SU-DHL-6 (cell line): ENCODE results near the gene ZFAND2A.
"Not testable (repeated sequence)": the region's sequence is repeated elsewhere in the genome, so short reads cannot be mapped to it uniquely, and the experiment has no call there.

Experiments used
- H2AFZ ChIP-seq: fragments of 200-600 bp; sonication (generic); 2 replicates; pipeline ENCODE4 v1.6.1; 2014; ENCODE audit warnings: low read depth, mild to moderate bottlenecking, moderate library complexity, mixed read lengths, antibody characterized with exemption, low read length; ENCODE audit not compliant: severe bottlenecking
- H3F3A ChIP-seq: fragments of 200-600 bp; shearing (Covaris generic); 2 replicates; pipeline ENCODE4 v1.6.0; 2016; ENCODE audit warnings: antibody characterized with exemption, mild to moderate bottlenecking; ENCODE audit not compliant: insufficient read depth
- H3K27ac ChIP-seq: fragments of 200-600 bp; sonication (generic); 2 replicates; pipeline ENCODE4 v1.5.1; 2016; ENCODE audit warnings: low read depth, mild to moderate bottlenecking, low read length, moderate library complexity, mixed read lengths
- H3K27me3 ChIP-seq: fragments of 200-600 bp; sonication (generic), shearing (Covaris generic); 2 replicates; pipeline ENCODE4 v1.6.0; 2014; ENCODE audit warnings: mild to moderate bottlenecking, low read length
- H3K36me3 ChIP-seq: fragments of 200-600 bp; sonication (generic); 2 replicates; pipeline ENCODE4 v1.6.1; 2014; ENCODE audit warnings: mild to moderate bottlenecking, low read length, mixed read lengths
- H3K4me2 ChIP-seq: fragments of 300-600, 200-600 bp; shearing (Covaris generic), sonication (generic); 2 replicates; pipeline ENCODE4 v1.6.0; 2014; ENCODE audit warnings: low read length, low read depth, mild to moderate bottlenecking; ENCODE audit not compliant: poor library complexity, severe bottlenecking
- H3K4me3 ChIP-seq: fragments of 200-600 bp; sonication (generic); 2 replicates; pipeline ENCODE4 v1.5.1; 2014; ENCODE audit warnings: antibody characterized with exemption, low read length, mild to moderate bottlenecking, mixed read lengths; ENCODE audit not compliant: insufficient read depth, poor library complexity, severe bottlenecking
- H3K79me2 ChIP-seq: fragments of 200-600 bp; sonication (generic); 2 replicates; pipeline ENCODE4 v1.6.1; 2014; ENCODE audit warnings: mild to moderate bottlenecking, low read length, moderate library complexity; ENCODE audit not compliant: insufficient read depth
- H3K9ac ChIP-seq: fragments of 200-600 bp; sonication (generic); 2 replicates; pipeline ENCODE4 v1.7.0; 2014; ENCODE audit warnings: mild to moderate bottlenecking, low read length
- H3K9me2 ChIP-seq: fragments of 200-600 bp; sonication (generic); replicated peaks from 2 replicates; pipeline ENCODE4 v1.6.1; 2014; ENCODE audit warnings: low read length; ENCODE audit not compliant: insufficient read depth
- H3K9me3 ChIP-seq: fragments of 200-600 bp; sonication (generic); 2 replicates; pipeline ENCODE4 v1.6.1; 2014; ENCODE audit warnings: low read length, mixed read lengths; ENCODE audit not compliant: insufficient read depth
- H4K20me1 ChIP-seq: fragments of 200-600 bp; sonication (generic); 2 replicates; pipeline ENCODE4 v1.6.1; 2014; ENCODE audit warnings: low read depth, mild to moderate bottlenecking, antibody characterized with exemption, low read length, moderate library complexity, mixed read lengths
- EZH2phosphoT487 ChIP-seq: fragments of 200-600 bp; sonication (generic), shearing (Covaris generic); conservative IDR thresholded peaks from 2 replicates; pipeline ENCODE4 v1.6.1; 2018; ENCODE audit warnings: mild to moderate bottlenecking, antibody characterized with exemption, low read length, moderate library complexity, mixed read lengths
- TF ChIP-seq, protein P1 (sequence below): fragments of 200-600 bp; sonication (generic); IDR thresholded peaks from one replicate; pipeline ENCODE4 v1.5.1; 2017; ENCODE audit warnings: antibody characterized with exemption, mild to moderate bottlenecking, low read length, moderate library complexity; ENCODE audit not compliant: insufficient read depth, poor library complexity, severe bottlenecking

Gene ZFAND2A

DNA sequence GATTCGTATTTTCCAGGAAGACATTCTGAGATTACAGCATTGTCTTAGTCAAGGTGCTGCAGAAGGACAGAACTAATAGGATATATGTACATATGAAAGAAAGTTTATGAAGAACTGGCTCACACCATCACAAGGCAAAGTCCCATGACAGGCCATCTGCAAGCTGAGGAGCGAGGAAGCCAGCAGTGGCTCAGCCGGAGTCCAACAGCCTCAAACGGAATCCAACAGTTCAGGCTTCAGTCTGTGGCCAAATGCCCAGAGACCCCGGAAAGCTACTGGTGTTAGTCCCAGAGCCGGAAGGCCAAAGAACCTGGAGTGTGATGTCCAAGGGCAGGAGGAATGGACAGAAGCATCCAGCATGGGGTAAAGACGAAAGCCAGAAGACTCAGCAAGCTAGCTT lies 4.4 kb upstream of the ZFAND2A start:
- H3K27me3 ChIP-seq: no peaks in the 10 kb centered on the region
- H3F3A ChIP-seq: no peaks in the 10 kb centered on the region
- TF ChIP-seq, protein P1, sequence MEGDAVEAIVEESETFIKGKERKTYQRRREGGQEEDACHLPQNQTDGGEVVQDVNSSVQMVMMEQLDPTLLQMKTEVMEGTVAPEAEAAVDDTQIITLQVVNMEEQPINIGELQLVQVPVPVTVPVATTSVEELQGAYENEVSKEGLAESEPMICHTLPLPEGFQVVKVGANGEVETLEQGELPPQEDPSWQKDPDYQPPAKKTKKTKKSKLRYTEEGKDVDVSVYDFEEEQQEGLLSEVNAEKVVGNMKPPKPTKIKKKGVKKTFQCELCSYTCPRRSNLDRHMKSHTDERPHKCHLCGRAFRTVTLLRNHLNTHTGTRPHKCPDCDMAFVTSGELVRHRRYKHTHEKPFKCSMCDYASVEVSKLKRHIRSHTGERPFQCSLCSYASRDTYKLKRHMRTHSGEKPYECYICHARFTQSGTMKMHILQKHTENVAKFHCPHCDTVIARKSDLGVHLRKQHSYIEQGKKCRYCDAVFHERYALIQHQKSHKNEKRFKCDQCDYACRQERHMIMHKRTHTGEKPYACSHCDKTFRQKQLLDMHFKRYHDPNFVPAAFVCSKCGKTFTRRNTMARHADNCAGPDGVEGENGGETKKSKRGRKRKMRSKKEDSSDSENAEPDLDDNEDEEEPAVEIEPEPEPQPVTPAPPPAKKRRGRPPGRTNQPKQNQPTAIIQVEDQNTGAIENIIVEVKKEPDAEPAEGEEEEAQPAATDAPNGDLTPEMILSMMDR: no peak
- TF ChIP-seq EZH2phosphoT487: no peak

DNA sequence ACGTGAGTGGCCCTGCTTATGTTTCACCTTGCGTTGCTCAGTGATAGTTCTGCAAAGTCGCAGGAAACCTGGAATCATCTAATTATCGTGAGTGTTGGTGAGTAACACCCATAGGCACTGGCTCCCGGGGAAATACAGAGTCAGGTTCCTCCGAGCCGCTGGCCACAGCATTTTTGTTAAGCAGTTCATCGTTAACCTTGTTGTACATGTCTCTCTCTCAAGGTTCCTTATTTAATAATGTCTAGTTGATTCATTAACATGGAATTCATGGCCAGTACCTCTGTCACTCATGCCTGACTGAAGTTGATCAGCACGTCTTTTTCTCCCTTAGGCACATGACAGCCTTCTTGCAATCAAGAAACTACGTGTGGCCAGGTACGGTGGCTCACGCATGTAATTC lies 3.1 kb upstream of the ZFAND2A start:
- Histone ChIP-seq H2AFZ (no peak overlapping the region), H3K36me3 (no peaks in the 10 kb centered on the region), H3K27ac (no peak overlapping the region), H3K27me3 (no peaks in the 10 kb centered on the region), H3K9me2 (no peaks in the 10 kb centered on the region), H3K4me2 (no peak overlapping the region), H3K9ac (no peak overlapping the region), H3K9me3 (no peaks in the 10 kb centered on the region), H3K4me3 (no peak overlapping the region), H3F3A (no peaks in the 10 kb centered on the region), H4K20me1 (no peaks in the 10 kb centered on the region), H3K79me2 (peaks cover 27% of the 10 kb centered on the region)
- TF ChIP-seq, protein P1: no peak
- TF ChIP-seq EZH2phosphoT487: no peak

More for the DNA sequence above, 4.4 kb upstream of the ZFAND2A start:
- no peaks in the 10 kb centered on the region for H4K20me1 ChIP-seq
- H3K9me2 ChIP-seq: no peaks in the 10 kb centered on the region
- no peak overlapping the region for H2AFZ ChIP-seq
- H3K4me2 ChIP-seq: no peak overlapping the region
- H3K27ac ChIP-seq: no peak overlapping the region
- peaks cover 14% of the 10 kb centered on the region for H3K79me2 ChIP-seq
- no peak overlapping the region for H3K4me3 ChIP-seq
- no peaks in the 10 kb centered on the region for H3K9me3 ChIP-seq
- H3K9ac ChIP-seq: no peak overlapping the region
- H3K36me3 ChIP-seq: no peaks in the 10 kb centered on the region

DNA sequence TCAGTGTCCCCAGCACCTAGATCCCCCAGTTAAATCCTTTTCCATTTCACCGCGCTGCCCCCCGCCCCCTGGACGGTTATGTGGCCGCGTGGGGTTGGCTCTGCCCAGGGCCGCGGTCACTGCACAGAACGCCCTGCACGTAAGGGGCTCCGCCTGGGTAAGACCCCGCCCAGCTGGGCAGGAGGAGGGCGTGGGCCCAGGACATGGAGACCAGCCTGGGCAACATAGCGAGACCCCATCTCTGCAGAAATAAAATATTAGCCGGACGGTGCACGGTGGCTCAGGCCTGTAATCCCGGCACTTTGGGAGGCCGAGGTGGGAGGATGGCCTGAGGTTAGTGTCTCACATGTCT lies 650 bp upstream of the ZFAND2A start:
- no peaks in the 10 kb centered on the region for H3K9me2 ChIP-seq

DNA sequence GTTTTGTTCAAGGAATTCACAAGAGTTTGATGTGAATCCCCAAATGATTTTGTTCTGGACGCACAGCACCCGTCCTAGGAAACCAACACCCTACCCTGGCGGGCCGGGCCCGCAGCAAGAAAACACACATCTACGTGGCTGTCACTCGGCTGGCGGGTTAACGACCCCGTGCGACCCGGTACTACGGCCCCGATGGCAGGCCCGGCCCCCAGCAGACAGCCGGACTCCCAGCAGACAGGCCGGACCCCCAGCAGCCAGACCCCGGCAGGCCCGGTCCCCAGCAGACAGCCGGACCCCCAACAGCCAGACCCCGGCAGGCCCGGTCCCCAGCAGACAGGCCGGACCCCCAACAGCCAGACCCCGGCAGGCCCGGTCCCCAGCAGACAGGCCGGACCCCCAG lies 765 bp downstream of the ZFAND2A start:
- H2AFZ ChIP-seq, H3K27me3 ChIP-seq, H3K36me3 ChIP-seq, H3K9me2 ChIP-seq, H3K9me3 ChIP-seq, H4K20me1 ChIP-seq, H3F3A ChIP-seq, H3K27ac ChIP-seq: not testable (repeated sequence)
- Histone ChIP-seq H3K4me2 (peak overlapping the region; percentile 73), H3K9ac (peak overlapping the region; percentile 91), H3K4me3 (peak overlapping the region; percentile 54), H3K79me2 (peaks cover 29% of the 10 kb centered on the region)

More for the DNA sequence above, 650 bp upstream of the ZFAND2A start:
- Histone ChIP-seq H3K4me2 (peak overlapping the region; percentile 89), H3K9me3 (no peaks in the 10 kb centered on the region), H4K20me1 (no peaks in the 10 kb centered on the region), H3K9ac (peak overlapping the region; percentile 91), H3K79me2 (peaks cover 29% of the 10 kb centered on the region), H2AFZ (peak overlapping the region; percentile 69), H3K27me3 (no peaks in the 10 kb centered on the region), H3K36me3 (no peaks in the 10 kb centered on the region), H3K27ac (peak overlapping the region; percentile 65), H3K4me3 (peak overlapping the region; percentile 77), H3F3A (no peaks in the 10 kb centered on the region)
- TF ChIP-seq, protein P1: no peak
- no peak for TF ChIP-seq EZH2phosphoT487
